Measurements from ENCODE around the gene CIBAR2. TPM values are rescaled to one million over a fixed set of nuclear protein-coding genes. Genes with fewer than 3 reads are reported as not detected.

CIBAR2 gene
- total and polyA plus RNA-seq, 5 experiments from 2014 or later = not detected

DNA sequence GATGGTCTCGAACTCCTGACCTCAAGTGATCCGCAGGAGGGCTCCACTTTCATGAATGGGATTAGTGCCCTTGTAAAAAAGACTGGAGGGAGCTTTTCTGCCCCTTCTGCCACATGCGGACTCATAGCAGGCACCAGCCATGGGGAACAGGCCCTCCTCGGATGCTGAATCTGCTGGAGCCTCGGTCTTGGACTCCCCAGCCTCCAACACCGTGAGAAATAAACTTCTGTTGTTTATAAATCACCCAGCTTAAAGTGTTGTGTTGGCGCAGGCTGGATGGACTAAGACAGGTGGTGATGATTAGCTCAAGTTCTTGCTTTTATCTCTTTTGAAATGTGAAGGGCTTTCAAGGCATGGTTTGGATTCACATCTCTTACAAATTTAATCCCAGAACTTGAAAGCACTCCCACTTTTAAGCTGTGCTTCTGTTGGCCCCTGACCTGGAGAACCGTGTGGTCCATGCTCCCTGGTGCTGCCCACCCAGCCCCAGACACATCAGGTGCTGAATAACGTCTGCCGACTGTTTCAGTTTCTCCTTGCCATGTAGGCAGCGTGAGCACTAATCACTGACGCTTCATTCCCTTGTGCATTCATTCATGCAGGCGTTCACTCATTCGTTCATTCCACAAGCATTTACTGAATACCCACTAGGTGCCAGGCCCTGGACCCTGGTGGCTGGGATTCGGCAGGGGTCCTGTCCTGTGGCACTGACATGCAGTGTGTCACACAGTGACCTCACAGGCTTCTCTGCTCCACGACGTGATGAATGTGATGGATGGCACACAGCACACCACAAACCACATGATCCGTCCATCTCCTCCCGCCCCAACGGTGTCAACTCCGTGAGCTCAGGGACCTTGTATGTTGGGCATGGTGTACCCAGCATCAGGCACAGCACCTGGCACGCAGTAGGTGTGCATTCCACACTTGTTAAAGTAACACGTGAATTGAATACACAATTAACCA, 8.9 kb downstream of the CIBAR2 start:
- POLR2A ChIA-PET = interaction anchor here (0.5 to 1.2 kb wide), 4 partner anchors 13 to 76 kb away, joined by 3 to 4 read pairs (median 4); partner anchors contain the start of gene KIAA0513
- H3K27ac Mint-ChIP-seq = peak overlapping the region; percentile 66 to 95 (median 90)
- DNase-seq (no peak), ATAC-seq (no peak)
- H3K9me3 Mint-ChIP-seq = no peaks in the 10 kb centered on the region
- no peaks in the 10 kb centered on the region for H3K27me3 Mint-ChIP-seq
- H3K4me3 Mint-ChIP-seq = peak overlapping the region in 8 of 10 donors; percentile 6 to 75 (median 42)
- H3K36me3 Mint-ChIP-seq = no peaks in the 10 kb centered on the region
- peaks cover 20 to 62% (median 49%) of the 10 kb centered on the region in 4 donors for H3K4me1 Mint-ChIP-seq

DNA sequence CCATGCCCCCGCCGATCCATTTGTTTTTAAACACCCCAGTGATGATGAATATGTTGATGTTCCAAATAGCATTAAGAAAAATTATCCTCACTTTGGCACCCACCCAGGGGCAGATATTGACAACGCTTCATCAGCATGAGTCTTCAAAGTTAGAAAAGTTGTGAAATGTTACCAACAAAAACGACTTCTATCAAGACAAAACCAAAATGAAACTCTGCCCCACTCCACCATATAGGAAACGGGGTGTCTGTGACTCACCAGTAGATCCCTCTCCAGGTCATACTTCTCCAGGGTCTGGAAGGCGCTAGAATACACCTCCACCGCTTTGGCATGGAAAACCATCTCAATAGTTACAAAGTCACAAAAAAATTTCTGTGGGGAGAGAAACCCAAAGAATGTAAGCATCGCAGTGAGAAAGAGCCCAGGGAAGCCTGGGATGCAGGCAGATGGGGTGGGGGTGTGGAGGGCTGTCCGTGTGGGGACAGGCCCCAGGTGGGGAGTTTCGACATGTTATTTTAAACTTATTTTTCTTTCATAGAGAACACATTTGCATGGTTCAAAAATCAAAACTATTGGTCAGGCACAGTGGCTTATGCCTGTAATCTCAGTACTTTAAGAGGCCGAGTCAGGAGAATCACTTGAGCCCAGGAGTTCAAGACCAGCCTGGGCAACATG, 10.2 kb downstream of the CIBAR2 start:
- POLR2A ChIA-PET = interaction anchor here (0.8 kb wide), 1 partner anchor 46 kb away, joined by 4 read pairs; no protein-coding TSS in a partner anchor
- Mint-ChIP-seq H3K4me3 (peak overlapping the region in 1 of 10 donors; percentile 38), H3K9me3 (no peaks in the 10 kb centered on the region), H3K27ac (peak overlapping the region in 6 of 10 donors; percentile 10 to 88 (median 67)), H3K27me3 (no peaks in the 10 kb centered on the region), H3K4me1 (peaks cover 21 to 59% (median 49%) of the 10 kb centered on the region in 4 donors), H3K36me3 (no peaks in the 10 kb centered on the region)
- DNase-seq (no peak), ATAC-seq (no peak)

DNA sequence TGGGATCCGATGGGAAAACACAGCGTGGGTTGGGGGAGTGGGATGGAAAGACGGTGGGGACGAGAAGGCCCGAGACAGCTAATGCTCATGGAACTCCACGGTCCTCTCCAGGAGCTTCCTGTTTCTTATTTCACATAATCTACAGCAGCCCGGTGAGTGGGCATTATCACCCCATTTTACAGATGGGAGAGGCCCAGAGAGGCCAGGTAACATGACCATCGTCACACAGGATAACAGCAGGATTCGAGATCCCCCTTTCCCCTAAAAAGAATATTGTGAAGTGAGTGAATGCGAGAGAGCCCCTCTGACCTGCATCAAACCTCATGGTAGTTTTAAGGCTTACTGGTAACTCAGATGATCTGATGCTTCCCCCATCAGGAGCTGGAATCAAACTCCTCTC, 12.0 kb downstream of the CIBAR2 start:
- peaks cover 15 to 47% (median 37%) of the 10 kb centered on the region in 4 donors for H3K4me1 Mint-ChIP-seq
- no peak for ATAC-seq
- H3K9me3 Mint-ChIP-seq = no peaks in the 10 kb centered on the region
- POLR2A ChIA-PET = interaction anchor here (0.6 kb wide), 1 partner anchor 961 kb away, joined by 3 read pairs; no protein-coding TSS in a partner anchor
- H3K36me3 Mint-ChIP-seq = no peaks in the 10 kb centered on the region
- H3K27me3 Mint-ChIP-seq = no peaks in the 10 kb centered on the region
- H3K4me3 Mint-ChIP-seq = no peak overlapping the region
- H3K27ac Mint-ChIP-seq = peak overlapping the region in 3 of 10 donors; percentile 21 to 69 (median 31)
- DNase-seq = no peak

DNA sequence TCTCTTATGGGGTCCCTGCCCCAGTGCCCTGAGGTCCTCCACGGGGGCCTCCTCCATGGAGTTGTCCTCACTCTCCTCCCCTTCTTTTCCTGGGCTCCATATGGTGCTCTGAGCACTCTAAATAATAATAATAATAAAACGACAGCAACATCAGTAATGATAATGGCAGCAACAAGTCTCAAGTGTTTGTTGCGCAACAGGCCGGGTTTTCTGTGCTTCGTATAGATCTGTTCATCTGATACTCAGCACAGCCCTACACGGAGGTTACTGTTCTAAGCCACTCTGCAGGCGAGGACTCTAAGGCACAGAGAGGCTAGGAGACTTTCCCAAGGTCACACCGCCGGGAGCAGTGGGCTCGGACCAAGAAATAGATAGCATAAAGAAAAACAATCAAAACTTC, 13.7 kb downstream of the CIBAR2 start:
- ATAC-seq = no peak
- peaks cover 6 to 30% (median 21%) of the 10 kb centered on the region in 4 donors for H3K4me1 Mint-ChIP-seq
- POLR2A ChIA-PET = interaction anchor here (1.3 kb wide), 1 partner anchor 43 kb away, joined by 4 read pairs; no protein-coding TSS in a partner anchor

DNA sequence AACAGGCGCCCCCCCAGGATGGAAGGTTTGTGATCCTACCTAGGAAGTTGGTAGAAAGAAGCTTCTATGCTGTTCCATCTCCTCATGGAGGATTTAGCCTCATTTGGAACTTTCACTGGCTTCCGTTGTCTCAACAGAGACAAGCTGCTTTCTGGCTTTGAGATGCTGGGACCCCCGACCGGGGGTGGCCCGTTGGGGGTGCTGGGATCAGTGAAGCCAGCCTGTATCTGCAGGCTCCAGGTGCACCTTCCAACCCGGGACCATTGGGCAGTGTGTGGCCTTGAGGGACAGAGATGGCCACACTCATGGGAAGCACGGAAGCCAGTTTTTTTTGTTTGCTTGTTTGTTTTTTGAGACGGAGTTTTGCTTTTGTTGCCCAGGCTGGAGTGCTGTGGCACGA, 15.4 kb downstream of the CIBAR2 start:
- Mint-ChIP-seq H3K27ac (no peak overlapping the region), H3K4me3 (no peak overlapping the region), H3K9me3 (no peaks in the 10 kb centered on the region), H3K4me1 (peaks cover 0 to 19% (median 8%) of the 10 kb centered on the region in 4 donors), H3K36me3 (no peaks in the 10 kb centered on the region), H3K27me3 (no peaks in the 10 kb centered on the region)
- DNase-seq (no peak), ATAC-seq (no peak)
- POLR2A ChIA-PET = no interaction called here

More for the DNA sequence above, 13.7 kb downstream of the CIBAR2 start:
- H3K27ac Mint-ChIP-seq = peak overlapping the region in 3 of 10 donors; percentile 19 to 76 (median 29)
- H3K9me3 Mint-ChIP-seq = no peaks in the 10 kb centered on the region
- H3K36me3 Mint-ChIP-seq = no peaks in the 10 kb centered on the region
- no peak for DNase-seq
- H3K4me3 Mint-ChIP-seq = no peak overlapping the region
- no peaks in the 10 kb centered on the region for H3K27me3 Mint-ChIP-seq

DNA sequence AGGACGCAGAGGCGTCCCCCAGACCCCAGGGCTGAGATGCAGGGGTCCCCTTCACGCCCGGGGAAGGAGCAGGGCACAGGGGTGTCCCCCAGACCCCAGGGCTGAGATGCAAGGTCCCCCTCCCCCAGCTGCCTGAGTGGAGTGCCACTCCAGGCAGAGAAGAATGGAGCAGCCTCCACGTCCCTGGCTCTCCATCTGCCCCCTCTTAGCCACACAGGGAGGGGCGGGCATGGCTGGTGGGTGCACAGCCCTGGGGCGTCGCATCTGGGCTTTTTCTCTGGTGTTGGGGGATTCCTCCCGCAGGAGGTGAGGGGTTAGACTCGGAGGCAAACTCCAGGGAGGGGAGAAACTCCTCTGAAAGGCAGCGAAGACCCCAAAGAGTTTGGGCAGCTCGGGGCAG, 17.5 kb downstream of the CIBAR2 start:
- DNase-seq = no peak
- H3K4me1 Mint-ChIP-seq = peaks cover 1 to 17% (median 9%) of the 10 kb centered on the region in 4 donors
- no peak for ATAC-seq
- H3K27ac Mint-ChIP-seq = peak overlapping the region in 1 of 10 donors; percentile 74
- H3K27me3 Mint-ChIP-seq = no peaks in the 10 kb centered on the region
- no peaks in the 10 kb centered on the region for H3K36me3 Mint-ChIP-seq
- POLR2A ChIA-PET = interaction anchor here (0.7 kb wide), 1 partner anchor 85 kb away, joined by 3 read pairs; no protein-coding TSS in a partner anchor
- H3K4me3 Mint-ChIP-seq = no peak overlapping the region
- H3K9me3 Mint-ChIP-seq = no peaks in the 10 kb centered on the region

DNA sequence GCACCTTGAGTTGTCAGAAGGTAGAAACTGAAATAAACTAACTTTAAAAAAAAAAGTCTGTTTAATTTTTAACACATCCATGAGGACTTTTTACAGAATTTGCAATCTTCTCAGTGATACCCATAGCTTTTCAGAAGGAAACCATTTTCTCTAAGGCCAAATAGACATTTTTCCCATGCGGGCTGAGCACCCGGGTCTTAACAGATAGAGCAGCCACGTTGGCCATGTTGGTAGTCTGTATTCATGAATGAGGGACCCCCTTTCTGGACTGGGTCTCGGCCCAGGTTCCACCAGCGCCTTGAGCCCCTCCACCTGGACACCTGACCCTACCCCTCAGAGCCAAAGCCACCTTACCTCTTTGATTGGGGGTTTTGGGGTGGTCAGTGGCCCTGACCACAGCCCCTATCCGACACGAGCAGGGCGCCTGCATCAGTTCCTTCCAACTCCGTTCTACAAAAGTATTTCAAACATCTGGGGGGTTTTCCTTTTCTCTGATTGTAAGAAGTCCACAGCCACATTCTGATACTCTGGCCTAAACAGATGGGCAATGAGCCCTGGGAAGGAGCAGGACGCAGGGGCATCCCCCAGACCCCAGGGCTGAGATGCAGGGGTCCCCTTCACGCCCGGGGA, 18.0 kb downstream of the CIBAR2 start:
- DNase-seq (no peak), ATAC-seq (no peak)
- no peak overlapping the region for H3K27ac Mint-ChIP-seq
- H3K9me3 Mint-ChIP-seq = no peaks in the 10 kb centered on the region
- H3K36me3 Mint-ChIP-seq = no peaks in the 10 kb centered on the region
- POLR2A ChIA-PET = no interaction called here
- H3K27me3 Mint-ChIP-seq = no peaks in the 10 kb centered on the region
- H3K4me1 Mint-ChIP-seq = peaks cover 1 to 18% (median 11%) of the 10 kb centered on the region in 4 donors
- H3K4me3 Mint-ChIP-seq = no peak overlapping the region

DNA sequence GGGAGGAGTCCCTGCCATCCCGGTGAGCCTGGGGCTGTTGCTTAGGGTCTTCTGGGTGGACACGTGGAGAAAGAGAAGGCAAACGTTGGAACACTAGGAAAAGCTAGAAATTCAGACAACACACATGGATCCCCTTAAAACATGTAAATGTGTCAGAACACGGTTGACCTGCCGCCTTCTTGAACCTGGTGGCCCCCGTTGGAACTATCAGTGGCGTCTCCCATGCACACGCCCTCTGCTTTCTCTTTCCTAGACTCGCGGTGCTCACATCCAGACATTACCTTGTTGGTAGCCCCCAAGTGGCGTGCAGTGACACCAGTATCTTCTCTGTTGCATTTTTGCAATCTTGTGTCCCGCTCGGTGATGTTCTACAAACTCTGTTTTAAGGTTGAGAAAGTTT, 18.6 kb downstream of the CIBAR2 start:
- Mint-ChIP-seq H3K4me3 (no peak overlapping the region), H3K4me1 (peaks cover 1 to 18% (median 11%) of the 10 kb centered on the region in 4 donors), H3K27ac (peak overlapping the region in 2 of 10 donors; percentile 85 to 86), H3K27me3 (no peaks in the 10 kb centered on the region), H3K36me3 (peaks cover 0 to 2% (median 0%) of the 10 kb centered on the region in 3 donors), H3K9me3 (no peaks in the 10 kb centered on the region)
- DNase-seq = no peak
- POLR2A ChIA-PET = no interaction called here
- ATAC-seq = no peak

DNA sequence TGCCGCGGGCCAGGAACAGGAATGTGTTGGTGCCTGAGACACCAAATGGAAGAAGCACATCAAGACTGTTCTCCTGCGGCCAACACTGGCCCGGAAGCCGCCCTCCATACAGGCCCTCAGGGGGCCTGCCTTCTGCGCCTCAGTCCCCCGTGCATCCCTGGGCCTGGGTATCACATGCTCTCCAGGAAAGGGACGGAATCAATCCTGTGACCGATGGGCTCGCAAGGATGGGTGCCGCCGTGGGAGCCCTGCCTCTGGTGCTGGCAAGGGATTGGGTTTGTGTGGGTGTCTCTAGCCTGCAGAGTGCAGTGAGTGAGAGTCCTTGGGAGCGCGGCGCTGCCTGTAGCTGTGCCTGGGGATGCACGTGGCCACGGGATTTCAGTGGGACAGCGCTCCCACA, 19.4 kb downstream of the CIBAR2 start:
- H3K27ac Mint-ChIP-seq = peak overlapping the region in 2 of 10 donors; percentile 18 to 55
- POLR2A ChIA-PET = no interaction called here
- H3K27me3 Mint-ChIP-seq = no peaks in the 10 kb centered on the region
- H3K36me3 Mint-ChIP-seq = peaks cover 0 to 5% (median 2%) of the 10 kb centered on the region in 3 donors
- DNase-seq = no peak
- H3K9me3 Mint-ChIP-seq = no peaks in the 10 kb centered on the region
- peaks cover 1 to 18% (median 11%) of the 10 kb centered on the region in 4 donors for H3K4me1 Mint-ChIP-seq
- no peak for ATAC-seq
- H3K4me3 Mint-ChIP-seq = no peak overlapping the region

DNA sequence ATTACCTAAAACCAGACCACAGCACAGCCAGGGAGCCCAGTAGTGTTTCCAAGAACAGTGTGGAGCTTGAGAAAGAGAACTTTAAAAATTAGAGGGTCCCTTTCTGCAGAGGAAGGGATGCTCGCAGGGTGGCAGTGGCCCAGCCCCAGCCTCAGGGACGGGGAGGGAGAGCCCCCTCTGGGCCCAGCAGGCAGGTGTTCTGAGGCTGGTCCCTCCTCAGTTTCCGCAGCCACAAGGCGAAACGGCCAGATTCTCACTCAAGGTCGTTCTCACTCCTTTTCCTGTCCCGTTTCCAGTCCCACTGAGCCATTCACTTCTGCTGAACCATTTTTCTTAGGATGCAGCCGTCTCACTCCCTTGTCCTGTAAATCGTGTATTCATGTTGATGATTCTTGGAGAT, 20.0 kb downstream of the CIBAR2 start:
- POLR2A ChIA-PET = no interaction called here
- H3K36me3 Mint-ChIP-seq = peaks cover 0 to 5% (median 2%) of the 10 kb centered on the region in 3 donors
- no peak overlapping the region for H3K4me3 Mint-ChIP-seq
- H3K27me3 Mint-ChIP-seq = no peaks in the 10 kb centered on the region
- DNase-seq = no peak
- H3K27ac Mint-ChIP-seq = peak overlapping the region in 4 of 10 donors; percentile 18 to 67 (median 49)
- no peaks in the 10 kb centered on the region for H3K9me3 Mint-ChIP-seq
- peaks cover 0 to 18% (median 12%) of the 10 kb centered on the region in 4 donors for H3K4me1 Mint-ChIP-seq
- no peak for ATAC-seq

DNA sequence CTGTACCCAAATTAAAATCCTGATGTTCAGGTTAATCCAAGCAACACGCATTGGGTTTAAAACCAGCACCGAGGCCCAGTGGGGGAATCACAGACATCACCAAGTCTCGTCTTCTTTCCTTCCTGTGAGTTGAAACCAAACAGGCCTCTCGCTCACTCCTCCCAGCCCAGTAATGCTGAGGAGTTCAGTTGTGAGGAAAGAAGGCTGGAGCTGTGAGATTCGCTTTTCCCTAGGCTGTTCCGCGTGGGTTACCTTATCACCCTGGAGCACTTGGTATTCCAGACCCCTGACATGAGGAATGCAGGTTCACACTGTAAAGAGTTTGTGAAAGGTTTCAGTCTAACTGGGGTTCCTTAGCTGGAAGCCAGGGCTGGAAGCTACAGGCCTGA, 20.8 kb downstream of the CIBAR2 start:
- no peaks in the 10 kb centered on the region for H3K9me3 Mint-ChIP-seq
- no peaks in the 10 kb centered on the region for H3K27me3 Mint-ChIP-seq
- peak overlapping the region in 1 of 10 donors; percentile 2 for H3K4me3 Mint-ChIP-seq
- POLR2A ChIA-PET = interaction anchor here (0.8 to 1.9 kb wide), 3 partner anchors 12 to 80 kb away, joined by 3 to 11 read pairs (median 3); partner anchors contain the start of genes KIAA0513 and ZDHHC7
- ATAC-seq (peak in 1 of 2 donors; percentile 52), DNase-seq (peak in 2 of 10 donors; percentile 18 to 33)
- H3K4me1 Mint-ChIP-seq = peaks cover 4 to 24% (median 17%) of the 10 kb centered on the region in 4 donors
- H3K27ac Mint-ChIP-seq = peak overlapping the region in 9 of 10 donors; percentile 10 to 92 (median 83)
- H3K36me3 Mint-ChIP-seq = peaks cover 0 to 5% (median 2%) of the 10 kb centered on the region in 3 donors
